ENCODE measurements around the gene SEMA4G. TPM values are rescaled to one million over a fixed set of nuclear protein-coding genes. Genes with fewer than 3 reads are reported as not detected.

Gene SEMA4G
- total and polyA plus RNA-seq, 2 experiments from 2014 or later: 5.3 to 8.5 TPM

DNA sequence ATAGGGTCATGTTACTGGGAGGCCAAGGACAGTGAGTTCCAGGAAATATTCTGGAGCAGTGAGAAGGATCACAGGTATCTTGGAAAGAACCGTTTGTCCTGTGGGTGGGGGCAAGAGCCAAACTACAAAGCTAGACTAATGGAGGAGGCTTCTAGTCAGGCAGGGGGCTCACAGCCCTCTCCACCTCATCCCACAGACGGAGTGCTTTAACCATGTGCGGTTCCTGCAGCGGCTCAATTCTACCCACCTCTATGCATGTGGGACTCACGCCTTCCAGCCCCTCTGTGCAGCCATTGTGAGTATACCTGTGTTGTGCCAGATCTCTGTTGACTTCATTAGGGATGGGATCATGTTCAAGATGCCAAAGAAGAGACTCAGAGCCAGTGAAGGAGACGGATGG is 8.1 kb downstream of the SEMA4G start:
- H3K9me3 Mint-ChIP-seq: no peaks in the 10 kb centered on the region
- TF ChIP-seq, protein P1, sequence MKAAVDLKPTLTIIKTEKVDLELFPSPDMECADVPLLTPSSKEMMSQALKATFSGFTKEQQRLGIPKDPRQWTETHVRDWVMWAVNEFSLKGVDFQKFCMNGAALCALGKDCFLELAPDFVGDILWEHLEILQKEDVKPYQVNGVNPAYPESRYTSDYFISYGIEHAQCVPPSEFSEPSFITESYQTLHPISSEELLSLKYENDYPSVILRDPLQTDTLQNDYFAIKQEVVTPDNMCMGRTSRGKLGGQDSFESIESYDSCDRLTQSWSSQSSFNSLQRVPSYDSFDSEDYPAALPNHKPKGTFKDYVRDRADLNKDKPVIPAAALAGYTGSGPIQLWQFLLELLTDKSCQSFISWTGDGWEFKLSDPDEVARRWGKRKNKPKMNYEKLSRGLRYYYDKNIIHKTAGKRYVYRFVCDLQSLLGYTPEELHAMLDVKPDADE (IDR thresholded peaks at IDR 0.05): no peak
- TF ChIP-seq POLR2AphosphoS5 (IDR thresholded peaks at IDR 0.05; ENCODE audit: low read depth): no peak
- TF ChIP-seq CREB1 (CRISPR knock-in tag; IDR thresholded peaks at IDR 0.05; ENCODE audit: low read depth): no peak
- TF ChIP-seq, protein P2, sequence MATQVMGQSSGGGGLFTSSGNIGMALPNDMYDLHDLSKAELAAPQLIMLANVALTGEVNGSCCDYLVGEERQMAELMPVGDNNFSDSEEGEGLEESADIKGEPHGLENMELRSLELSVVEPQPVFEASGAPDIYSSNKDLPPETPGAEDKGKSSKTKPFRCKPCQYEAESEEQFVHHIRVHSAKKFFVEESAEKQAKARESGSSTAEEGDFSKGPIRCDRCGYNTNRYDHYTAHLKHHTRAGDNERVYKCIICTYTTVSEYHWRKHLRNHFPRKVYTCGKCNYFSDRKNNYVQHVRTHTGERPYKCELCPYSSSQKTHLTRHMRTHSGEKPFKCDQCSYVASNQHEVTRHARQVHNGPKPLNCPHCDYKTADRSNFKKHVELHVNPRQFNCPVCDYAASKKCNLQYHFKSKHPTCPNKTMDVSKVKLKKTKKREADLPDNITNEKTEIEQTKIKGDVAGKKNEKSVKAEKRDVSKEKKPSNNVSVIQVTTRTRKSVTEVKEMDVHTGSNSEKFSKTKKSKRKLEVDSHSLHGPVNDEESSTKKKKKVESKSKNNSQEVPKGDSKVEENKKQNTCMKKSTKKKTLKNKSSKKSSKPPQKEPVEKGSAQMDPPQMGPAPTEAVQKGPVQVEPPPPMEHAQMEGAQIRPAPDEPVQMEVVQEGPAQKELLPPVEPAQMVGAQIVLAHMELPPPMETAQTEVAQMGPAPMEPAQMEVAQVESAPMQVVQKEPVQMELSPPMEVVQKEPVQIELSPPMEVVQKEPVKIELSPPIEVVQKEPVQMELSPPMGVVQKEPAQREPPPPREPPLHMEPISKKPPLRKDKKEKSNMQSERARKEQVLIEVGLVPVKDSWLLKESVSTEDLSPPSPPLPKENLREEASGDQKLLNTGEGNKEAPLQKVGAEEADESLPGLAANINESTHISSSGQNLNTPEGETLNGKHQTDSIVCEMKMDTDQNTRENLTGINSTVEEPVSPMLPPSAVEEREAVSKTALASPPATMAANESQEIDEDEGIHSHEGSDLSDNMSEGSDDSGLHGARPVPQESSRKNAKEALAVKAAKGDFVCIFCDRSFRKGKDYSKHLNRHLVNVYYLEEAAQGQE (IDR thresholded peaks at IDR 0.05; ENCODE audit: unreplicated experiment): no peak
- no peak for TF ChIP-seq STAT1 (IDR thresholded peaks at IDR 0.05; ENCODE audit: unreplicated experiment)
- no peak for TF ChIP-seq EZH2 (IDR thresholded peaks at IDR 0.05; ENCODE audit: low read depth, unreplicated experiment)
- TF ChIP-seq CTCF (conservative IDR thresholded peaks at IDR 0.05; ENCODE audit: low read depth in 2 of 2): no peak
- no peak for TF ChIP-seq EZH2phosphoT487 (IDR thresholded peaks at IDR 0.05; ENCODE audit: unreplicated experiment)
- H3F3A ChIP-seq (replicated peaks; ENCODE audit: low read depth): no peaks in the 10 kb centered on the region

More for the DNA sequence above, 8.1 kb downstream of the SEMA4G start:
- Histone ChIP-seq H3K79me2 (replicated peaks; ENCODE audit: insufficient read depth) (no peaks in the 10 kb centered on the region), H2AFZ (no peak overlapping the region), H3K9me2 (ENCODE audit: insufficient read depth) (no peaks in the 10 kb centered on the region), H3K36me3 (ENCODE audit: insufficient read depth) (no peaks in the 10 kb centered on the region), H3K27me3 (ENCODE audit: insufficient read depth) (no peaks in the 10 kb centered on the region), H3K4me2 (no peak overlapping the region), H3K27ac (ENCODE audit: low read depth) (no peak overlapping the region), H4K20me1 (replicated peaks; ENCODE audit: insufficient read depth) (no peaks in the 10 kb centered on the region), H3K4me3 (no peak overlapping the region), H3K4me1 (ENCODE audit: insufficient read depth) (no peaks in the 10 kb centered on the region)
- peaks cover 9% of the 10 kb centered on the region; the same call in 2 of the 3 replicates for H3K4me1 Mint-ChIP-seq
- no peak overlapping the region for H3K4me3 Mint-ChIP-seq
- H3K36me3 Mint-ChIP-seq (ENCODE audit: low read depth): peaks cover 3% of the 10 kb centered on the region; the same call in 1 of the 3 replicates
- DNase-seq (ENCODE audit: low spot score) (no peak), ATAC-seq (no peak)
- peaks cover 8% of the 10 kb centered on the region for H3K27me3 Mint-ChIP-seq (ENCODE audit: insufficient read depth, low read depth, poor library complexity)
- H3K27ac Mint-ChIP-seq: no peak overlapping the region
